Femur (tissue), 1 donor: ENCODE results near the gene SZT2.
"Not testable (repeated sequence)": the region's sequence is repeated elsewhere in the genome, so short reads cannot be mapped to it uniquely, and the experiment has no call there.

Experiments
- DNase-seq: peaks from one replicate; pipeline ENCODE4 v3.0.0-alpha.2; 2017

Gene SZT2

GRCh38 chr1:43363283-43363934 is 26.3 kb upstream of the SZT2 start:
- DNase-seq = no peak

GRCh38 chr1:43363935-43364525 is 25.7 kb upstream of the SZT2 start:
- DNase-seq = no peak

- DNase-seq = no peak
Observed at GRCh38 chr1:43365678-43366077, 24.0 kb upstream of the SZT2 start.

GRCh38 chr1:43366179-43366578 is 23.5 kb upstream of the SZT2 start:
- DNase-seq = no peak

DNA sequence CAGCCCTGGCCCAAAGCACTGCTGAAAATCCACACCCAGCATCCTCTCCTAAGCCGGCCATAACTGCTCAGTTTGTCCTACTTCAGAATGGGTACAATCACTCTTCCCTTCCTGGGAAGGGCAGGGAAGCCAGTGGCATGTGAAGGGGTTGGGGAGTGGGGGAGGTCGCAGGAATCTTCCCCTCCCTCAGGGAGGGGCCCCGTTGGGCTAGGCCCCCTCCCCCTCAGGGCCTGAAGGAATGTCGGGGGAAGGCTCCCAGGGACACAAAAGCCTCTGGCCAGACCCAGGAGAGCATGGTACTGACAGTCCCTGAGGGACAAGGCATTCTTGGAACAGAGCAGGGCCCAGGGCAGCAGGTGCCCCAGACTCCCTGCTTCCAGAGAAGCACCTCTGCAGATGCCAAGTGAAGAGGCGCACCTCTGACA is 23.1 kb upstream of the SZT2 start:
- no peak for DNase-seq

DNA sequence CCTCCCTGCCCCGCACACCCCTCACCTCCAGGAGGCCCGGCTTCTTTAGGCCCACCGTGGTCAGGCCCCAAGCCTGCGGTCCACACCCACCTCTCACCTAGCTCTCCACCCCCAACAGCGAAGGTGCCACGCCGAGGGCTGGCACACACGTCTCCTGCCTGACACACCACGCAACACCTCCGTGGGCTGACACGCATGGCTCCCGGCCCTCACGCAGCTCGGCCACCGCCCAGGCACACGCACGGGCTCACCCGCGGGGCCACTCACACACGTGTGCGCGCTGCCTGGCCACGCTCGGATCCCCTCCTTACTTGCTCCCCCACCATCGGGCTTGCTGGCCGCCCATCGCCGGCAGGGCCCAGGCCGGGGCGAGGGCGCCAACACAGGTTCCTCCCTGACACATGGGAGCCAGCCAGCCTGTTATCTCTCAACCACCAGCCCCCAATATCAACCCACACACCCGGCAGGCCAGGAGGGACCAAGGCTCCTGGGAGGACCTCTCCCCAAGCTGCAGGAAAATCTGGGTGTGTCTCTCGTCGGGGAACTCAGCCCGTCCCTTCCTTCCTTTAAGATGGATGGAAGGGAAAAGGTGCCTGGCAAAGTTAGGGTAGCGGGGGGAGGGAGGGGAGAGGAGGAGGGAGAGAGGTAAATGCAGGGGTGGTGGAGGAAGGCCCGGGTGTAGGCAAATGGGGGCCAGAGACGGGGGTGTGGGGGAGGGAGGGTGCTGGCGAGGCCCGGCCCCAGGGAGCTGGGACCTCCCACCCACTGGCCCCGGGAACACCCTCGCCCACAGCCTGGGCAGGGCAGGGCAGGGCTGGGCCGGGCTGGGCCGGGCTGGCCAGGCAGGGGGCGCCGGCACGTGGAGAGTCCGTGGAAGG is 22.4 kb upstream of the SZT2 start:
- DNase-seq = peak; percentile 44

GRCh38 chr1:43367904-43368645 is 21.6 kb upstream of the SZT2 start, which contains the start of gene ELOVL1:
Gene ELOVL1, minus strand, starts transcription at chr1:43368011. Its CDS starts 2,402 bp downstream, at chr1:43365609.
- DNase-seq = peak; percentile 93

DNA sequence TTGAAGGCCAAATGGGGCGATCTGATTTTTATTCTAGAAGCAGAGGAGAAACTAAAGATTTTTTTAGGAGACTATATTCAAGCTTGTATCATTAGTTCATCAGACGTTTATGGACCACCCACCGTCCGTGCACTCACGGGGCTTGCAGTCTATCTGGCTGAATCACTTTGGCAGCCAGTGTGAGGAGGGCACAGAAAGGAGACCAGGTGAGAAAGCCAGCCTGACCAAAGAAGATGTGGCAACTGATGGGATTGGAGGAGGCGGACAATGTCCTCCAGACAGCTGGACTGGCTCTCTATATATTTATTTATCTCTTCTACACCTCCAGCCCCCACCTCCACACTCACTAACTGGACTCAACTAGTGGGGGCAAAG is 21.1 kb upstream of the SZT2 start:
- DNase-seq = no peak

- not testable (repeated sequence) for DNase-seq
Observed at GRCh38 chr1:43369779-43370178, 19.9 kb upstream of the SZT2 start.

GRCh38 chr1:43370564-43370963 is 19.1 kb upstream of the SZT2 start:
- DNase-seq = no peak

DNA sequence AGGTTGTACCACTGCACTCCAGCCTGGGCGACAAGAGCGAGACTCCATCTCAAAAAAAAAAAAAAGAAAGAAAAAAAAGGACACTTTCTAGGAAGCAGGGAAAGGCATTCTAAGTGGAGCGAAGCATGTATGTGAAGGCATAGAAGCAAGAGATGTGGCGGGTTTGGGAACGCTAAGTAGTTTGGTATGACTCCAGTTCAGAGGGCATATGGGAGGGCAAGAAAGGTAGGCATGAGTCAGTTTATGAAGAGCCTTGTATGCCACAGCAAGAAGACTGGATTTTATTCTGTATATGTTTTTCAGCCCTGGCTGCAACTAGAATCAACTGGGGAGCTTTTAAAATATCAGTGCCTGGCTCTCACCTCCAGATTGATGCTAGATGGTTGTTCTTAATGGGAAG is 17.5 kb upstream of the SZT2 start:
- DNase-seq = no peak

GRCh38 chr1:43373066-43373940 is 16.4 kb upstream of the SZT2 start:
- DNase-seq = no peak

GRCh38 chr1:43376723-43377235 is 12.9 kb upstream of the SZT2 start:
- no peak for DNase-seq

DNA sequence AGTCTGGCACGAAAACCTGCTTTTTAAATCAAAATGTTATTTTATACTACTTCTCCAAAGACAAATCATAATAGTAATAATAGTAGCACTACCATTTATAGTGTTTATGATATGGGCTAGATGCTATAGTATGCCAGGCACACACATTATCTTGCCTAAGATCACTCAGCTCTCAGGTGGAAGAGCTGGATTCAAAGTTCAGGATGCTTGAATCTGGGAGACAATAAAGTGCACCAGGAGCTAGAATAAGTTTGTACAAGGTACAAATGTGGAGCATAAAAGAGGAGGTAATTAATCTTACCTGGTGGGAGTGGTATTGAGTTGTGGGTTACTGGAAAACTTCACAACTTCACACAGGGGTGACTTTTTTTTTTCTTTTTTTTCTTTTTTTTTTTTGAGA is 11.9 kb upstream of the SZT2 start:
- DNase-seq = no peak

GRCh38 chr1:43379476-43379875 is 10.2 kb upstream of the SZT2 start:
- no peak for DNase-seq

GRCh38 chr1:43381612-43382011 is 8.1 kb upstream of the SZT2 start:
- no peak for DNase-seq

DNA sequence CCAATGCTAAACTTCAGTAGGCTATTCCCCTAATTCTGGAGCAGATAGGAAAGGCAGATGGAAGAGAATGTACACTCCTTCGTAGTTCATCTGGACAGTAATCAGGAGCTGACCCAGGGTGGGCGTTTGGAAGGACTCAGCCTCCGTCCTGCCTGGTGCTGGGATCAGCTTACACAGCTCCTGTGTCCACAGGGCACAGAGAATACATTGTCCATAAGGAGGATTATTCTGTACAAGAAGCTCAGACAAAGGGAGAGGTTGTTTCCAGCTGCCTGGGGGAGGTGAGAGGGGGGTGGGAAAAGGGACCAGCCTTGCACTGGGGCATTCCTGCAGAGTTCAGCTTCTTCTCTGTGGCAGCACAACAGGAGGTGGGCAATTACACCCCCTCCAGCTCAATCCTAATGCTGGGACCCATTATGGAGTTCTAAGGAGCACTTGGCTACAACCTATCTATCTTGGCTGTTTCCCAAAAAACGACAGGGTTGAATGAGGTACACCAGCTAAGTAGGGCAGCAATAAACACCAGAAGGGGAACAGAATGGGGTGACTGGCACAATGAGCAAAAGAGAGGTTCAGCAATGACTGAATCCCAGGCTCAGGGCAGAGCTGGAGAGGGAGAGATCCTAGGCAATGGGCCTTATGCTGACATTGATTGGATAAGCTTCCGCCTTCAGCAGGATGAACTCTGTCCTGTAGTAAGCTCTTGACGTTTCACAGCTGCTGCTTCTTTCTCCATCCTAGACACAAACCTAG is 7.5 kb upstream of the SZT2 start:
- DNase-seq = no peak

- DNase-seq = no peak
Observed at GRCh38 chr1:43383449-43383848, 6.2 kb upstream of the SZT2 start.

DNA sequence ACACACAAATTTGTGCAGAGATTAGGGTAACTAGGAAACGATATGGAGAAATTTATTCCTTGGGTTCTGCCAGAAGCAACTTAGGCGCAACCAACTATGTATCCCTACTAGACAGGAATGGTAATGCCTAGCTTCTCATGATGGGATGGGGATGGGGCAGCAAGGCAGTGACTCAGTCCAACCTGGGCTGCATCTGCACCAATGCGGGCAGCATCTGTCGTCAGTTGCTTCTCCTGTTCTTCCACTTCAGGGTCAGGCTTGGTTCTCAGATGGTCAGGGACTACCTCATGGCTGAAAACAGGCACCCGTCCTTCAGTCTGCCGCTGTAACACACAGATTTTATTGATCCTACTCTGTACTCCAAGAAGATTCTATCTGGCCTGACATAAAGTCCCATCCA is 3.0 kb upstream of the SZT2 start:
- no peak for DNase-seq

DNA sequence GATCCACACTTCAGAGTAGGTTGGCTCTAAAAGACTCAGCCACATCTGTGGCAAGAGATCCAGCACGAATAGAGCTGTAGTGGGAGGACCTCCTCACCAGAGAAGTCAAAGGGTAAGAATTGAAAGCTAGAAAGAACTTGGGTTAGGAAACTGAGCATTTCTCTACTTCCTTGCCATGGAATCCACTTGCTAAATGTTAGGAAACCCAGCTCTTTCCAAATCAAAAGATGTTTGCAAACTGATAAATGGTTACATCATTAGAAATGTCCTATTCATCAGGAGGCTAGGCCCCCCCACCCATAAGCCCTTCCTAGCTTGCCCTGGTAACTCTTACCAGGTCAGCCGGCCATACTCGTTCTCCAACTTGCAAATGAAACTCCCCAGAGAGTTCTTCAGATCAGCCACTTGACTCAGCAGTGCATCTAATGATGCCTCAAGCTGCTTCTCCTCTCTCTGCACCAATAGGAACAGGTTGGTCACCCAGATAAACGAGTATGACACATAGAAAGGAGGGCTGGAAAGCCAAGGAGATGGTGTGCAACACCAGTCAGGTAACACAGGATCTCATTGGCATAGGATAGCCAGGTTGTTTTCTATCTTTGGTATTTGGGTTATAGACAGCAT is 1.6 kb upstream of the SZT2 start:
- DNase-seq = no peak

- no peak for DNase-seq
Observed at GRCh38 chr1:43388613-43389012, 1.1 kb upstream of the SZT2 start.
